ENCODE results near the gene SCN9A. TPM values are rescaled to one million over a fixed set of nuclear protein-coding genes. Genes with fewer than 3 reads are reported as not detected.

The SCN9A gene
- total RNA-seq, 1 experiment from 2014 or later = 0.07 TPM

GRCh38 chr2:166152064-166152463 lies 223.7 kb downstream of the SCN9A start:
- no peak for ATAC-seq
- POLR2A ChIA-PET = no interaction called here
- no peak for DNase-seq (ENCODE audit: low read depth, low spot score)
- no peaks in the 10 kb centered on the region for H3K36me3 ChIP-seq (ENCODE audit: control insufficient read depth in 1 of 2, insufficient read depth in 2 of 2, low read length in 2 of 2)
- H3K4me3 ChIP-seq (replicated peaks in 1 of 2; ENCODE audit: low read depth in 1 of 2, low read length in 2 of 2) = no peak overlapping the region
- no peak overlapping the region for H2AFZ ChIP-seq (ENCODE audit: low read depth, low read length, poor library complexity, severe bottlenecking)
- TF ChIP-seq ZNF274 (IDR thresholded peaks at IDR 0.05; ENCODE audit: low read depth, low read length) (no peak), ZBTB33 (IDR thresholded peaks at IDR 0.05; ENCODE audit: extremely low read depth, insufficient replicate concordance, low read length) (no peak), ZFX (IDR thresholded peaks at IDR 0.05) (no peak), RAD21 (IDR thresholded peaks at IDR 0.05; ENCODE audit: low read depth) (no peak), CTCF (IDR thresholded peaks at IDR 0.05 in 2 of 3, conservative IDR thresholded peaks at IDR 0.05 in 1 of 3; ENCODE audit: borderline replicate concordance in 1 of 3, insufficient read depth in 1 of 3, low read depth in 2 of 3, low read length in 2 of 3) (no peak), FOSL1 (IDR thresholded peaks at IDR 0.05; ENCODE audit: low read depth) (no peak), REST (IDR thresholded peaks at IDR 0.05; ENCODE audit: low read depth) (no peak), POLR2A (IDR thresholded peaks at IDR 0.05; ENCODE audit: borderline replicate concordance, extremely low read depth, insufficient read depth, insufficient read length) (no peak), CBX3 (IDR thresholded peaks at IDR 0.05; ENCODE audit: low read depth) (no peak), SP1 (IDR thresholded peaks at IDR 0.05; ENCODE audit: low read depth) (no peak), CEBPB (IDR thresholded peaks at IDR 0.05; ENCODE audit: low read depth) (no peak), TCF7L2 (IDR thresholded peaks at IDR 0.05; ENCODE audit: borderline replicate concordance, extremely low read depth, insufficient read depth, insufficient read length) (no peak), EGR1 (IDR thresholded peaks at IDR 0.05; ENCODE audit: low read depth) (no peak), SRF (IDR thresholded peaks at IDR 0.05; ENCODE audit: low read depth) (no peak), EZH2 (IDR thresholded peaks at IDR 0.05) (no peak), JUND (IDR thresholded peaks at IDR 0.05) (no peak), YY1 (IDR thresholded peaks at IDR 0.05; ENCODE audit: extremely low read depth, insufficient replicate concordance, low read depth, low read length) (no peak), SIN3A (IDR thresholded peaks at IDR 0.05; ENCODE audit: low read depth) (no peak), EZH2phosphoT487 (IDR thresholded peaks at IDR 0.05; ENCODE audit: borderline replicate concordance) (no peak), ELF1 (IDR thresholded peaks at IDR 0.05; ENCODE audit: borderline replicate concordance, low read depth) (no peak)
- peaks cover 38% of the 10 kb centered on the region; the same call in 1 of the 2 replicates for H3K27me3 ChIP-seq (ENCODE audit: insufficient read depth, low read length)
- no peaks in the 10 kb centered on the region for H3K79me2 ChIP-seq (ENCODE audit: insufficient read depth, low read length)
- intact Hi-C loops (cut with micrococcal nuclease) = no loop called here
- H3K4me1 ChIP-seq (ENCODE audit: control insufficient read depth in 1 of 2, insufficient read depth in 2 of 2, low read length in 2 of 2) = no peaks in the 10 kb centered on the region
- CTCF ChIA-PET = interaction anchor here (1.1 kb wide), 1 partner anchor 365 kb away, joined by 3 read pairs; no protein-coding TSS in a partner anchor
- H3K4me2 ChIP-seq (ENCODE audit: low read length) = no peak overlapping the region
- BruUV-seq (replicated peaks) = no TSS peak
- H3K9me3 ChIP-seq (ENCODE audit: control insufficient read depth in 1 of 2, insufficient read depth in 1 of 2, low read depth in 1 of 2, low read length in 2 of 2) = no peaks in the 10 kb centered on the region
- no peak overlapping the region for H3K27ac ChIP-seq (ENCODE audit: low read depth, low read length)
- H3K9ac ChIP-seq (ENCODE audit: low read length) = no peak overlapping the region
- H4K20me1 ChIP-seq (ENCODE audit: insufficient read depth) = no peaks in the 10 kb centered on the region
- H3K9me2 ChIP-seq (ENCODE audit: insufficient read depth) = no peaks in the 10 kb centered on the region
- RAD21 ChIA-PET (ENCODE audit: low non-redundant PET in 1 of 2, low total read pairs in 2 of 2, uncharacterized antibody in 2 of 2, unreplicated experiment in 2 of 2) = no interaction called here
